ENCODE measurements around the gene PSMC4. TPM values are rescaled to one million over a fixed set of nuclear protein-coding genes. Genes with fewer than 3 reads are reported as not detected.

PSMC4 gene
- total RNA-seq, 8 experiments from 2014 or later = 86.5 to 155 (median 127) TPM

GRCh38 chr19:39971380-39972035 is 543 bp downstream of the PSMC4 start:
- peak overlapping the region; percentile 69 to 91 (median 88) for H3K4me3 ChIP-seq
- in situ Hi-C loops (cut with MboI; ENCODE audit: low pct_unique_long_range_greater_than_20kb in 2 of 9, low sequenced_read_pairs in 9 of 9, unreplicated experiment in 9 of 9) = loop anchor here in 3 of 9 experiments (25.0 kb wide), 2 partner anchors 159 to 184 kb away; partner anchors contain the start of gene LEUTX (in 2 of the 3)
- peak overlapping the region; percentile 85 to 96 for H3K27ac ChIP-seq
- ATAC-seq (replicated peaks in 6 of 8) = peak; percentile 0 to 16 (median 1)
- 0 to 6% (median 0%) methylated on average over 1 to 11 of the region's 21 CpGs; no CpG with 5 or more reads in 3 of the 10 experiments for whole genome bisulfite sequencing, 10 experiments
- H3K4me1 ChIP-seq (replicated peaks in 1 of 2) = peaks cover 10 to 11% of the 10 kb centered on the region in 2 donors

- Histone ChIP-seq H3K27ac (no peak overlapping the region), H3K4me3 (no peak overlapping the region), H3K4me1 (replicated peaks in 1 of 2) (peaks cover 10% of the 10 kb centered on the region in 2 donors)
- ATAC-seq (replicated peaks in 6 of 8) = no peak
- 40 to 100% (median 92%) methylated on average over 1 to 10 of the region's 24 CpGs; no CpG with 5 or more reads in 3 of the 10 experiments for WGBS, 10 experiments
- in situ Hi-C loops (cut with MboI; ENCODE audit: low pct_unique_long_range_greater_than_20kb in 2 of 9, low sequenced_read_pairs in 9 of 9, unreplicated experiment in 9 of 9) = loop anchor here in 3 of 9 experiments (25.0 kb wide), 2 partner anchors 162 to 187 kb away; partner anchors contain the start of gene LEUTX (in 2 of the 3)
These were observed 3.6 kb downstream of the PSMC4 start for GRCh38 chr19:39974377-39975155.

- Histone ChIP-seq H3K4me1 (replicated peaks in 1 of 2) (no peaks in the 10 kb centered on the region), H3K27ac (no peak overlapping the region), H3K4me3 (no peak overlapping the region)
- ATAC-seq (replicated peaks in 6 of 8) = no peak
- in situ Hi-C loops (cut with MboI; ENCODE audit: low pct_unique_long_range_greater_than_20kb in 2 of 9, low sequenced_read_pairs in 9 of 9, unreplicated experiment in 9 of 9) = no loop called here
- 78 to 100% (median 100%) methylated on average over 1 of the region's 1 CpG; no CpG with 5 or more reads in 1 of the 10 experiments for WGBS, 10 experiments
These were observed 11.9 kb downstream of the PSMC4 start for GRCh38 chr19:39982883-39983282.

- no peak overlapping the region for H3K4me3 ChIP-seq
- H3K4me1 ChIP-seq (replicated peaks in 1 of 2) = no peaks in the 10 kb centered on the region
- in situ Hi-C loops (cut with MboI; ENCODE audit: low pct_unique_long_range_greater_than_20kb in 2 of 9, low sequenced_read_pairs in 9 of 9, unreplicated experiment in 9 of 9) = no loop called here
- H3K27ac ChIP-seq = no peak overlapping the region
- ATAC-seq (replicated peaks in 6 of 8) = no peak
- WGBS, 10 experiments = 89 to 100% (median 94%) methylated on average over 2 to 5 of the region's 5 CpGs; no CpG with 5 or more reads in 1 of the 10 experiments
These were observed 12.8 kb downstream of the PSMC4 start for GRCh38 chr19:39983695-39984300.

GRCh38 chr19:39986643-39987042 is 15.7 kb downstream of the PSMC4 start:
- Histone ChIP-seq H3K4me3 (no peak overlapping the region), H3K4me1 (replicated peaks in 1 of 2) (no peaks in the 10 kb centered on the region), H3K27ac (no peak overlapping the region)
- ATAC-seq (replicated peaks in 6 of 8) = no peak
- in situ Hi-C loops (cut with MboI; ENCODE audit: low pct_unique_long_range_greater_than_20kb in 2 of 9, low sequenced_read_pairs in 9 of 9, unreplicated experiment in 9 of 9) = no loop called here

GRCh38 chr19:39987167-39987566 is 16.2 kb downstream of the PSMC4 start:
- ATAC-seq (replicated peaks in 6 of 8) = no peak
- in situ Hi-C loops (cut with MboI; ENCODE audit: low pct_unique_long_range_greater_than_20kb in 2 of 9, low sequenced_read_pairs in 9 of 9, unreplicated experiment in 9 of 9) = no loop called here
- no peak overlapping the region for H3K27ac ChIP-seq
- H3K4me3 ChIP-seq = no peak overlapping the region
- no peaks in the 10 kb centered on the region for H3K4me1 ChIP-seq (replicated peaks in 1 of 2)

GRCh38 chr19:39987596-39987995 is 16.6 kb downstream of the PSMC4 start:
- Histone ChIP-seq H3K4me1 (replicated peaks in 1 of 2) (no peaks in the 10 kb centered on the region), H3K4me3 (no peak overlapping the region), H3K27ac (no peak overlapping the region)
- in situ Hi-C loops (cut with MboI; ENCODE audit: low pct_unique_long_range_greater_than_20kb in 2 of 9, low sequenced_read_pairs in 9 of 9, unreplicated experiment in 9 of 9) = no loop called here
- 44 to 100% (median 100%) methylated on average over 1 of the region's 1 CpG; no CpG with 5 or more reads in 1 of the 10 experiments for WGBS, 10 experiments
- ATAC-seq (replicated peaks in 6 of 8) = no peak

GRCh38 chr19:39993605-39994004 is 22.6 kb downstream of the PSMC4 start:
- WGBS, 10 experiments = 40 to 100% (median 100%) methylated on average over 1 of the region's 1 CpG; no CpG with 5 or more reads in 5 of the 10 experiments
- in situ Hi-C loops (cut with MboI; ENCODE audit: low pct_unique_long_range_greater_than_20kb in 2 of 9, low sequenced_read_pairs in 9 of 9, unreplicated experiment in 9 of 9) = no loop called here
- H3K4me3 ChIP-seq = no peak overlapping the region
- H3K27ac ChIP-seq = no peak overlapping the region
- peaks cover 5 to 12% of the 10 kb centered on the region in 2 donors for H3K4me1 ChIP-seq (replicated peaks in 1 of 2)
- no peak for ATAC-seq (replicated peaks in 6 of 8)

- peaks cover 5 to 12% of the 10 kb centered on the region in 2 donors for H3K4me1 ChIP-seq (replicated peaks in 1 of 2)
- in situ Hi-C loops (cut with MboI; ENCODE audit: low pct_unique_long_range_greater_than_20kb in 2 of 9, low sequenced_read_pairs in 9 of 9, unreplicated experiment in 9 of 9) = no loop called here
- no peak overlapping the region for H3K27ac ChIP-seq
- ATAC-seq (replicated peaks in 6 of 8) = no peak
- no peak overlapping the region for H3K4me3 ChIP-seq
These were observed 23.4 kb downstream of the PSMC4 start for GRCh38 chr19:39994361-39994760.

- Histone ChIP-seq H3K4me3 (peak overlapping the region; percentile 73 to 90 (median 86)), H3K27ac (no peak overlapping the region), H3K4me1 (replicated peaks in 1 of 2) (peaks cover 5 to 12% of the 10 kb centered on the region in 2 donors)
- no peak for ATAC-seq (replicated peaks in 6 of 8)
- WGBS, 10 experiments = 0 to 71% (median 57%) methylated on average over 1 of the region's 1 CpG; no CpG with 5 or more reads in 3 of the 10 experiments
- in situ Hi-C loops (cut with MboI; ENCODE audit: low pct_unique_long_range_greater_than_20kb in 2 of 9, low sequenced_read_pairs in 9 of 9, unreplicated experiment in 9 of 9) = no loop called here
These were observed 24.8 kb downstream of the PSMC4 start for GRCh38 chr19:39995794-39996193.

GRCh38 chr19:39996218-39996810 is 25.3 kb downstream of the PSMC4 start:
- peak; percentile 42 to 69 (median 52) for ATAC-seq (replicated peaks in 6 of 8)
- 0 to 40% (median 15%) methylated on average over 1 to 14 of the region's 19 CpGs for WGBS, 10 experiments
- peak overlapping the region; percentile 73 to 90 (median 86) for H3K4me3 ChIP-seq
- H3K27ac ChIP-seq = peak overlapping the region; percentile 72 to 81
- in situ Hi-C loops (cut with MboI; ENCODE audit: low pct_unique_long_range_greater_than_20kb in 2 of 9, low sequenced_read_pairs in 9 of 9, unreplicated experiment in 9 of 9) = no loop called here
- H3K4me1 ChIP-seq (replicated peaks in 1 of 2) = peaks cover 5 to 12% of the 10 kb centered on the region in 2 donors

- Histone ChIP-seq H3K4me3 (peak within 1 kb of the TSS; percentile 73 to 90 (median 86)), H3K27ac (peak within 1 kb of the TSS; percentile 72 to 81), H3K4me1 (replicated peaks in 1 of 2) (peaks cover 5 to 12% of the 10 kb centered on the region in 2 donors)
- in situ Hi-C loops (cut with MboI; ENCODE audit: low pct_unique_long_range_greater_than_20kb in 2 of 9, low sequenced_read_pairs in 9 of 9, unreplicated experiment in 9 of 9) = no loop called here
- ATAC-seq (replicated peaks in 6 of 8) = peak; percentile 92 to 97 (median 96)
- 0 to 68% (median 0%) methylated on average over 1 to 18 of the region's 53 CpGs; no CpG with 5 or more reads in 2 of the 10 experiments for WGBS, 10 experiments
These were observed 26.1 kb downstream of the PSMC4 start, which contains the start of gene ZNF546 for GRCh38 chr19:39996811-39997637. Gene ZNF546 (plus strand): TSS chr19:39997060. CDS start chr19:39998327, 1,267 bp downstream.

All from motor neuron (in vitro differentiated cells).